ENCODE measurements around the gene RASGEF1B. TPM values are rescaled to one million over a fixed set of nuclear protein-coding genes. Genes with fewer than 3 reads are reported as not detected.

Gene RASGEF1B
- total RNA-seq, 1 experiment from 2014 or later: 7.5 TPM

DNA sequence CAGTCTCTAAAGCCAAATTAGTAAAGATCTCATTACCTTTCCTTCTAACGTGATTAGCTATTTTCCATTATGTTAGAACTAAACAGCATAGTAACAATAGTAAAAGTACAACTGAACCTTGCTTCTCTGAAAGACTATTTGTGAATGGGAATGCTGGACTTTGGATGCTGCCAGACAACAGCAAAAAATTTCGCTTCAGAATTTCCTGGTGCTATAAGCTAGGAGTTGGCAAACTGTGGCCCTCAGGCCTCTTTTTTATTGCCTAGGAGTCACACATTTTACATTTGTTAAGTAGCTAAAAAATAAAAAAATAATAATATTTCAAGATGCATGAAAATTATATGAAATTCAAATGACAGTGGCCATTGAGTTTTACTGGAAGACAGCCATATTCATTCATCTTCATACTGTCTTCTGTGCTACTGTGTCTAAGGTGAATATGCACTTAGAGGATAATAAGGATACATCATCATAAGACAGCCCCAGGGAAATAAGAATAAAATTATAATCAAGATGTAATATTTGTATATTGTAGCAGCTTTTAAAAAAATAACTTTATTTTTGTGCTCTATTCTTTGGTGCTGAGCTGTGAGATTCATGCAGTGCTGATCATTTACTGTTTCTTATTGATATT, 34.6 kb downstream of the RASGEF1B start:
- Histone ChIP-seq H3K4me1 (ENCODE audit: insufficient read depth, low read length) (no peaks in the 10 kb centered on the region), H3K79me2 (ENCODE audit: insufficient read depth, low read length) (no peaks in the 10 kb centered on the region), H3T11ph (ENCODE audit: low read length) (no peak overlapping the region), H4K20me1 (ENCODE audit: control insufficient read depth, insufficient read depth, insufficient read length) (no peaks in the 10 kb centered on the region), H4K5ac (ENCODE audit: insufficient read length, low read depth, low read length) (no peak overlapping the region), H3K27me3 (ENCODE audit: insufficient read depth, low read length) (no peaks in the 10 kb centered on the region), H3K4ac (ENCODE audit: low read depth, low read length) (no peak overlapping the region), H3K27ac (ENCODE audit: insufficient read length, low read depth, low read length) (no peak overlapping the region), H3K56ac (ENCODE audit: insufficient read length, low read depth, low read length) (no peak overlapping the region), H2BK15ac (ENCODE audit: low read depth, low read length) (no peak overlapping the region), H4K8ac (replicated peaks; ENCODE audit: insufficient read length, low read depth, low read length) (no peak overlapping the region), H2AFZ (ENCODE audit: low read length) (no peak overlapping the region), H4K91ac (ENCODE audit: insufficient read length, low read depth, low read length) (no peak overlapping the region), H2BK120ac (ENCODE audit: low read depth, low read length, poor library complexity, severe bottlenecking) (no peak overlapping the region), H3K9me3 (ENCODE audit: control insufficient read depth, low read depth, low read length) (no peaks in the 10 kb centered on the region), H2BK20ac (ENCODE audit: low read depth, low read length, poor library complexity, severe bottlenecking) (no peak overlapping the region), H3K23ac (ENCODE audit: insufficient read length, low read depth, low read length) (no peak overlapping the region), H3K9ac (ENCODE audit: extremely low read depth, insufficient read length, low read length) (no peak overlapping the region), H3K18ac (ENCODE audit: insufficient read length, low read depth, low read length) (no peak overlapping the region), H3K79me1 (ENCODE audit: insufficient read depth, low read depth, low read length, poor library complexity, severe bottlenecking) (no peaks in the 10 kb centered on the region), H3K14ac (ENCODE audit: insufficient read depth, low read length) (no peak overlapping the region), H3K23me2 (ENCODE audit: insufficient read length, low read depth, low read length, poor library complexity, severe bottlenecking) (no peaks in the 10 kb centered on the region), H2BK5ac (ENCODE audit: insufficient read length, low read length) (no peak overlapping the region), H2AK5ac (ENCODE audit: insufficient read length, low read length) (no peak overlapping the region), H2BK12ac (ENCODE audit: insufficient read length, low read depth, low read length) (no peak overlapping the region), H3K4me2 (ENCODE audit: insufficient read depth, insufficient read length, low read length) (no peak overlapping the region)
- no CpG with 5 or more reads among the region's 2 CpGs for WGBS (ENCODE audit: extremely low coverage, insufficient read length, low lambda C conversion rate)
- TF ChIP-seq, protein P1, sequence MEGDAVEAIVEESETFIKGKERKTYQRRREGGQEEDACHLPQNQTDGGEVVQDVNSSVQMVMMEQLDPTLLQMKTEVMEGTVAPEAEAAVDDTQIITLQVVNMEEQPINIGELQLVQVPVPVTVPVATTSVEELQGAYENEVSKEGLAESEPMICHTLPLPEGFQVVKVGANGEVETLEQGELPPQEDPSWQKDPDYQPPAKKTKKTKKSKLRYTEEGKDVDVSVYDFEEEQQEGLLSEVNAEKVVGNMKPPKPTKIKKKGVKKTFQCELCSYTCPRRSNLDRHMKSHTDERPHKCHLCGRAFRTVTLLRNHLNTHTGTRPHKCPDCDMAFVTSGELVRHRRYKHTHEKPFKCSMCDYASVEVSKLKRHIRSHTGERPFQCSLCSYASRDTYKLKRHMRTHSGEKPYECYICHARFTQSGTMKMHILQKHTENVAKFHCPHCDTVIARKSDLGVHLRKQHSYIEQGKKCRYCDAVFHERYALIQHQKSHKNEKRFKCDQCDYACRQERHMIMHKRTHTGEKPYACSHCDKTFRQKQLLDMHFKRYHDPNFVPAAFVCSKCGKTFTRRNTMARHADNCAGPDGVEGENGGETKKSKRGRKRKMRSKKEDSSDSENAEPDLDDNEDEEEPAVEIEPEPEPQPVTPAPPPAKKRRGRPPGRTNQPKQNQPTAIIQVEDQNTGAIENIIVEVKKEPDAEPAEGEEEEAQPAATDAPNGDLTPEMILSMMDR (conservative IDR thresholded peaks at IDR 0.05): no peak
- no peak overlapping the region for H3K27ac Mint-ChIP-seq
- H3K36me3 Mint-ChIP-seq (ENCODE audit: insufficient read depth in 1 of 3, low read depth in 3 of 3): peaks cover 4 to 13% (median 9%) of the 10 kb centered on the region in 3 experiments; a peak in 6 of 7 replicates
- no peaks in the 10 kb centered on the region for H3K27me3 Mint-ChIP-seq (ENCODE audit: low read depth)
- no peak overlapping the region for H3K4me3 Mint-ChIP-seq
- no peaks in the 10 kb centered on the region for H3K4me1 Mint-ChIP-seq
- H3K9me3 Mint-ChIP-seq: no peaks in the 10 kb centered on the region
- DNase-seq: no peak

Measured in H9 (cell line).